ENCODE data around the gene SERPINB3.

The SERPINB3 gene

DNA sequence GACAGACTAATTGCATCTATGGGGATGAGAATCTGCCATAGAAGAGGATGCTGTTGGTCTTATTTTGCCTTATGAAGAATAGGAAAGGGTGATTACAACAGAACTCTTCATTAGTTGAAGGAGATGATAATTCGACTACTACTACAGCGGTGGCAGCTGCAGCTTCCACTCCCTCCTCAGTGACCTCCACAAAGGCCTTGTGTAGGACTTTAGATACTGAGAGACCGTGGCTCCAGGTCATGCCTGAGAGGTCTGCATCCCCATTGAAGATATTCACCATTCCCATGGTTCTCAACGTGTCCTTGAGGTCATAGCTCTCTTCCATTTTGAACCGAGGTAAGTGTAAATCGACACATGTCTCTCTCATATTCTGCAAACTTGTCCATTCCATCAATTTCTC lies 24.0 kb downstream of the SERPINB3 start:
- no peak for DNase-seq (ENCODE audit: low spot score)

DNA sequence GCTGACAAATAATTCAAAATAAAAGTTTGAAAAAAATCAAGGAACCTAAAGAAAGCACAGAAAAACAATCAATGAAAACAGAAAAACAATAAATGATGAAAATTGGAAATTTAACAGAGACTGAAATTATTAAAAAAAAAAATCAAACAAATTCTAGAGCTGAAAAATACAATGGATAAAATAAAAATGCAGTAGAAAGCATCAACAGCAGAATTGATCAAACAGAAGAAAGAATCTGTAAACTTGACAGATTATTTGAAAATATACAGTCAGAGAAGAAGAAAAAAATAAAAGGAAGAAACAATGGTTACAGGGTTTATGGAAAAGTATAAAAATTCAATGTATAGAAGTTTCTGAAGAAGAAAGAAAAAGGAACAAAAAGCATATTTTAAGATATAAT lies 33.9 kb downstream of the SERPINB3 start:
- TF ChIP-seq, protein P1, sequence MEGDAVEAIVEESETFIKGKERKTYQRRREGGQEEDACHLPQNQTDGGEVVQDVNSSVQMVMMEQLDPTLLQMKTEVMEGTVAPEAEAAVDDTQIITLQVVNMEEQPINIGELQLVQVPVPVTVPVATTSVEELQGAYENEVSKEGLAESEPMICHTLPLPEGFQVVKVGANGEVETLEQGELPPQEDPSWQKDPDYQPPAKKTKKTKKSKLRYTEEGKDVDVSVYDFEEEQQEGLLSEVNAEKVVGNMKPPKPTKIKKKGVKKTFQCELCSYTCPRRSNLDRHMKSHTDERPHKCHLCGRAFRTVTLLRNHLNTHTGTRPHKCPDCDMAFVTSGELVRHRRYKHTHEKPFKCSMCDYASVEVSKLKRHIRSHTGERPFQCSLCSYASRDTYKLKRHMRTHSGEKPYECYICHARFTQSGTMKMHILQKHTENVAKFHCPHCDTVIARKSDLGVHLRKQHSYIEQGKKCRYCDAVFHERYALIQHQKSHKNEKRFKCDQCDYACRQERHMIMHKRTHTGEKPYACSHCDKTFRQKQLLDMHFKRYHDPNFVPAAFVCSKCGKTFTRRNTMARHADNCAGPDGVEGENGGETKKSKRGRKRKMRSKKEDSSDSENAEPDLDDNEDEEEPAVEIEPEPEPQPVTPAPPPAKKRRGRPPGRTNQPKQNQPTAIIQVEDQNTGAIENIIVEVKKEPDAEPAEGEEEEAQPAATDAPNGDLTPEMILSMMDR (IDR thresholded peaks at IDR 0.05; ENCODE audit: extremely low read depth, missing control alignments) = no peak
- DNase-seq (ENCODE audit: low spot score) = no peak

More for the DNA sequence above, 24.0 kb downstream of the SERPINB3 start:
- TF ChIP-seq, protein P1 (IDR thresholded peaks at IDR 0.05; ENCODE audit: extremely low read depth, missing control alignments) = no peak

DNA sequence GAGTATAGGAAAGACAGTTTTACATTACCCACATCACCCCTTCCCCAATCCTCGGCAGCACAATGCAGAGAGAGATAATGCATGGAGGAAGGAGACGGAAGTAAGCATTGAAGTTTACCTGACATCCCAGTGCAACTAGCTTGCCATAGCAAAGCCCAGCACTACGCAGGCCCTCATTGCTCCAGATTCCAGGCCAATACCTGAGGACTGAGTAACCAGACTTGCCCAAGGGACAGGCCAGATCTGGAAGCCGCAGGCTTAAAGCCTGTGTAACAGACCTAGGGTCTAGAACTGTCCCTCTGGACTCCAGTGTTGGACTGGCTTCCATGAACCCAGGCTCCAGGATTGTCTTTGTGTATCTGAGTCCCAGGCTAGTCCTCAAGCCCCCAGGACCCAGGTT lies 35.3 kb downstream of the SERPINB3 start:
- TF ChIP-seq, protein P1 (IDR thresholded peaks at IDR 0.05; ENCODE audit: extremely low read depth, missing control alignments) = no peak
- no peak for DNase-seq (ENCODE audit: low spot score)

DNA sequence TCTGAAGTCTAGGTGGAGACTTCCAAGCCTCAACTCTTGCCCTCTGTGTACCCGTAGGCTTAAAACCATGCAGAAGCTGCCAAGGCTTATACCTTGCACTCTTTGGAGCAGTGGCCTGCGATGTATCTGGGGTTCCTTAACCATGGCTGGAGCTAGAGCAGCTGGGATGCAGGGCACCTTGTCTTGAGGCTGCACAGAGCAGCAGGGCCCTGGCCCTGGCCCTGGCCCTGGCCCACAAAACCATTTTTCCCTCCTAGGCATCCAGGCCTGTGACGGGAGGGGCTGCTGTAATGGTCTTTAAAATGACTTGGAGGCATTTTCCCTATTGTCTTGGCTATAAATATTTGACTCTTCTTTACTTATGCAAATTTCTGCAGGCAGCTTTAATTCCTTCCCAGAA lies 36.8 kb downstream of the SERPINB3 start:
- no peak for DNase-seq (ENCODE audit: low spot score)
- TF ChIP-seq, protein P1 (IDR thresholded peaks at IDR 0.05; ENCODE audit: extremely low read depth, missing control alignments) = no peak

DNA sequence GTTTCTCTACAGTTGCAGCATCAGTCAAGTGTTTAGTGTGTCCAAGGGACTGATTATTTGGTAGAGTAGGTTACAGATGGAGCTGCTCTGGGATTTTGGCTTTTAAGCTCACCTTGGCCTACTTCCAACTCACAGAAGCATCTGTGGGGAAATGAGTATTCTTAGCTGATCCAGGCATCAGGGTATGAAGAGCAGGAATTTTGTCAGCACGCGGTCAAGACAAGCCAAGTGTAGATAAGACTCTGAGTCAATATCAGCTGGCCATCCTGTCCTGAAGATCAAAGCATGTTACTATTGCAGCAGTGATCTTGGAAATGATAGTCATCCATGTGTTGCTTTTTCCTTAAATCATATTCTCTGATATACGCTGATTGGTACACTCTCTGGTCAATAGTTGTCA lies 42.0 kb downstream of the SERPINB3 start:
- no peak for DNase-seq (ENCODE audit: low spot score)
- TF ChIP-seq, protein P1 (IDR thresholded peaks at IDR 0.05; ENCODE audit: extremely low read depth, missing control alignments) = no peak

DNA sequence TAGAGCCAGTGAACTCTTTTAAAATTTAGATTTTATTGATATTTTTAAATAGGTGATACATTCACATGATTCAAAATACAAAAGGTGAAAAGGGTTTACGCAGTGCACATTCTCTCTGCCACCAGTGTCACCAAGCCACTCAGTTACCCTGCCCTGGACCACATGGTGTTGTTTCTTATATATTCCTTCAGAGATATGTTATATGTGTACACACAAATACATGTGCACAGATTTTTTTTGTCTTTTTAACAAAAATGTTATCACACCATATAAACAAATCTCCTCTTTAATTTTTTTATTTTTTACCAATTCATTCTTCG lies 43.8 kb downstream of the SERPINB3 start:
- no peak for DNase-seq (ENCODE audit: low spot score)
- TF ChIP-seq, protein P1 (IDR thresholded peaks at IDR 0.05; ENCODE audit: extremely low read depth, missing control alignments) = no peak

DNA sequence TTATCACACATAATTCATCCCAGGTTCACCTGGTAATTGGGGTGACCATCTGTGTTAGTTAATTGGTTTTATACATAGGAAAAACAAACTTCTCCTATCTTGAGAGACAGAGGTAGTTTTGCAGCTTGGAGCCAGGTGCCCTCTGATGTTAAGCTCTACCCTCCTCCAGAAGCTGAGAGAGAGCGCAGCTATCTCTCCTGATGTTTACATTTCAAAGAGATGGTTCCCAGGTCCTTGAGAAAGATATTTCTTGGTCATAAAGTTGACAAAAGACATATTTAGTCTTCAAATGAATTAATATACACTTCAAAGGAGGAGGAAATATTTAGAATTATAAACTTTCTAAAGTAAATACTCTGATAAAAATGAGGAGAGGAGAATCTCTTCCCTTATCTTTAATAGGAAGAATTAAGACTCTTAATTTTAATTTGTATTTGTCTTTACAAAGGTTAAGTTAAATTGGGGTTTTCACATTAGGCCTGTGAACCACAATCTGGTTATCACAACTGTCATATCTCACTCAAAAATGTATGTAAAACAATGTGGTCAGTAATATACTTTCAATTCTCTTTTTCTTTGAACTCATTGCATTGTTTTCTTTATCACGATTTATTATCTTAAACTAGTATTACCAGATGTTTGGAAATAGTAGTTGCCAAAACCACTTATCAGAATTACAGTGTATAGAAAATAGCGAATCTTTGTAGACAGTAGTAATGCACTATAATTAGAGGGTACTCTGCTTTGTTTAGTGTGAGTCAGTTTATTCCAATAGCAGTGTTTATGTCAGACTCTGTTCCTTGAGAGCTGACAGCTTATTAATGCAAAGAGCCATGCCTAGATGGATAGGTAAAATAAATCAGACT lies 44.4 kb downstream of the SERPINB3 start:
- no peak for DNase-seq (ENCODE audit: low spot score)
- TF ChIP-seq, protein P1 (IDR thresholded peaks at IDR 0.05; ENCODE audit: extremely low read depth, missing control alignments) = no peak

All from GM20000 (cell line).